Keratinocyte (primary cell): Measurements from ENCODE around the gene PPP1R13L. TPM values are rescaled to one million over a fixed set of nuclear protein-coding genes. Genes with fewer than 3 reads are reported as not detected.
"Not testable (repeated sequence)": the region's sequence is repeated elsewhere in the genome, so short reads cannot be mapped to it uniquely, and the experiment has no call there.

Experiments
- DNase-seq: peaks from one replicate; pipeline ENCODE4 v3.0.0-alpha.2; 2011; ENCODE audit warnings: low read depth, missing footprints, low spot score
- FAIRE-seq: peaks from 2 replicates; lab custom pipeline; 2011; peaks lifted over from hg19 to GRCh38; lab: Jason Lieb, UNC
- H2AFZ ChIP-seq: 2 replicates; pipeline ENCODE4 v1.6.0; 2012; ENCODE audit warnings: low read length, control low read depth, inconsistent platforms; ENCODE audit not compliant: control insufficient read depth
- H3K27ac ChIP-seq: 2 replicates; pipeline ENCODE4 v1.5.1; 2011; ENCODE audit warnings: low read length; ENCODE audit not compliant: control insufficient read depth, insufficient read depth
- H3K27me3 ChIP-seq: 3 replicates; pipeline ENCODE4 v1.6.0; 2011; ENCODE audit warnings: low read length; ENCODE audit not compliant: control insufficient read depth, insufficient read depth; ENCODE audit errors: extremely low read depth
- H3K36me3 ChIP-seq, 2 experiments: 2 replicates in 1 of 2; 3 replicates in 1 of 2; pipeline ENCODE4 v1.5.1; 2011; ENCODE audit warnings: low read length in 2 of 2, mild to moderate bottlenecking in 1 of 2; ENCODE audit not compliant: control insufficient read depth in 2 of 2, insufficient read depth in 2 of 2; ENCODE audit errors: extremely low read depth in 1 of 2
- H3K4me1 ChIP-seq: 3 replicates; pipeline ENCODE4 v1.5.1; 2011; ENCODE audit warnings: low read length; ENCODE audit not compliant: control insufficient read depth, insufficient read depth; ENCODE audit errors: extremely low read depth
- H3K4me2 ChIP-seq: 3 replicates; pipeline ENCODE4 v1.6.0; 2011; ENCODE audit warnings: low read depth, low read length; ENCODE audit not compliant: control insufficient read depth, insufficient read depth; ENCODE audit errors: extremely low read depth
- H3K4me3 ChIP-seq, 3 experiments: fragments of 200-600 bp in 1 of 3; sonication (generic) in 1 of 3; 2 replicates in 2 of 3; 3 replicates in 1 of 3; pipeline ENCODE4 v1.5.1; 2011 to 2016; ENCODE audit warnings: low read length in 3 of 3, mild to moderate bottlenecking in 3 of 3, control low read depth in 2 of 3, inconsistent platforms in 1 of 3, low read depth in 1 of 3, mixed read lengths in 1 of 3, mixed run types in 1 of 3, moderate library complexity in 1 of 3; ENCODE audit not compliant: control insufficient read depth in 2 of 3, insufficient read depth in 2 of 3; ENCODE audit errors: extremely low read depth in 1 of 3
- H3K79me2 ChIP-seq: 2 replicates; pipeline ENCODE4 v1.6.0; 2012; ENCODE audit warnings: low read length; ENCODE audit not compliant: control insufficient read depth, insufficient read depth
- H3K9ac ChIP-seq: 3 replicates; pipeline ENCODE4 v1.6.0; 2011; ENCODE audit warnings: low read length; ENCODE audit not compliant: control insufficient read depth, insufficient read depth; ENCODE audit errors: extremely low read depth
- H3K9me1 ChIP-seq: 3 replicates; pipeline ENCODE4 v1.6.0; 2011; ENCODE audit warnings: low read length; ENCODE audit not compliant: control insufficient read depth, insufficient read depth; ENCODE audit errors: extremely low read depth
- H3K9me3 ChIP-seq: 2 replicates; pipeline ENCODE4 v1.5.1; 2012; ENCODE audit warnings: low read depth, low read length; ENCODE audit not compliant: control insufficient read depth
- H4K20me1 ChIP-seq: 3 replicates; pipeline ENCODE4 v1.6.0; 2011; ENCODE audit warnings: low read length; ENCODE audit not compliant: control insufficient read depth, insufficient read depth; ENCODE audit errors: extremely low read depth
- EZH2 ChIP-seq: IDR thresholded peaks from one replicate; pipeline ENCODE4 v1.6.1; 2012; ENCODE audit warnings: inconsistent platforms, mild to moderate bottlenecking, low read length, moderate library complexity
- dilution Hi-C: fragments of 300-500 bp; cut with MboI; formaldehyde crosslinking; loops from one replicate; pipeline ENCODE4 v1.7.0; 2020; ENCODE audit warnings: low sequenced_read_pairs; ENCODE audit not compliant: extremely low pct_ligation_motif_present
- polyA plus RNA-seq, 5 experiments: library from polyadenylated mRNA; depleted of rRNA in 3 of 5; stranded (reverse) in 3 of 5; stranded (forward) in 1 of 5; unstranded in 1 of 5; fragments of >200 nt; gene quantifications; 1 replicate in 1 of 5; 2 replicates in 3 of 5; 3 replicates in 1 of 5; pipeline versions ENCODE4 v1.2.1 to v1.2.3, GENCODE V29; 2011 to 2012; ENCODE audit warnings: missing spikeins in 2 of 5, low read depth in 1 of 5, low replicate concordance in 1 of 5
- TF ChIP-seq, protein P1 (sequence below), 3 experiments: IDR thresholded peaks in 1 of 3; conservative IDR thresholded peaks in 1 of 3; optimal IDR thresholded peaks in 1 of 3; 2 replicates in 2 of 3; 3 replicates in 1 of 3; pipeline versions ENCODE3 to v1.5.1; 2011; ENCODE audit warnings: low read length in 3 of 3, mild to moderate bottlenecking in 3 of 3, moderate library complexity in 2 of 3, control low read depth in 1 of 3, inconsistent platforms in 1 of 3; ENCODE audit not compliant: insufficient read depth in 2 of 3; ENCODE audit errors: extremely low read depth in 1 of 3

Gene PPP1R13L
- polyA plus RNA-seq, 1 donor (not counting 4 experiments of a cell fraction or from before 2014, with no cell fraction given) = 31.2 TPM

DNA sequence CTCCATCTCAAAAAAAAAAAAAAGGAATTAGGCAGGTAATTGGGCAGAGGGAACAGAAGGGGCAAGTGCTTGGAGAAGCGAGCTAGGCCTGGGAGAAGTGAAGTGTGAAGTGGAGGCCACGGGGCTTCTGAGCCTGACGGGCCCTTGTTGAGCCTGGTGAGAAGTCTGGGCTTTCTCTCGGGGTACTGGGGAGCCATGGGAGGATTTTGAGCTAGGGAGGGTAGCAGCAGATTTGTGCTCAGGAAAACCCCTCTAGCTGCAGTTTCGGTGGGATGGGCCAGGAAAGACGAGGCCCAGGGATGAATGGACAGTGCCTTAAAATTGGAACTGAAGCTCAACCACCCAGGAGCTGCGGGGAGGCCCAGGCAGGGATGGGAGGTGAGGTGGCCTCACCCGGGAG, 9.6 kb upstream of the PPP1R13L start:
- dilution Hi-C loops = no loop called here
- FAIRE-seq = no peak

DNA sequence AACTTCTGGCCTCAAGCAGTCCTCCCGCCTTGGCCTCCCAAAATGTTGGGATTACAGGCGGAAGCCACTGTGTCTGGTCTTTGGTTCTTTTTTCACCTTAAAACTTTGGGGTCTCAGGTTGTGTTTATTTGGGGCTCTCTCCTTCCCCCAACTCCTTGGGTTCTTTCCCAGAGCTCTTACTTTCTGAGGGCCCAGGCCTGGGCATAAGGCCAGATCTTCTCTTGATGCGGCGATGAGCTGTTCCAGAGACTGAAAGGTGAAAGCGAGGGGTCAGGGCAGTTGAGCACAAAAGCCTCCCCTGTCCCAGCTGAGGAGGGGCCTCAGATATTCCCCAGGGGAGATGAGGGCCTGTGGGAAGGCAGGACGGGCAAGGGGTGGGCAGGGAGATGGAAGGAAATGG, 8.6 kb upstream of the PPP1R13L start:
- H3K4me1 ChIP-seq = no peaks in the 10 kb centered on the region
- no peak overlapping the region for H2AFZ ChIP-seq
- peaks cover 26% of the 10 kb centered on the region for H3K79me2 ChIP-seq
- TF ChIP-seq, protein P1, sequence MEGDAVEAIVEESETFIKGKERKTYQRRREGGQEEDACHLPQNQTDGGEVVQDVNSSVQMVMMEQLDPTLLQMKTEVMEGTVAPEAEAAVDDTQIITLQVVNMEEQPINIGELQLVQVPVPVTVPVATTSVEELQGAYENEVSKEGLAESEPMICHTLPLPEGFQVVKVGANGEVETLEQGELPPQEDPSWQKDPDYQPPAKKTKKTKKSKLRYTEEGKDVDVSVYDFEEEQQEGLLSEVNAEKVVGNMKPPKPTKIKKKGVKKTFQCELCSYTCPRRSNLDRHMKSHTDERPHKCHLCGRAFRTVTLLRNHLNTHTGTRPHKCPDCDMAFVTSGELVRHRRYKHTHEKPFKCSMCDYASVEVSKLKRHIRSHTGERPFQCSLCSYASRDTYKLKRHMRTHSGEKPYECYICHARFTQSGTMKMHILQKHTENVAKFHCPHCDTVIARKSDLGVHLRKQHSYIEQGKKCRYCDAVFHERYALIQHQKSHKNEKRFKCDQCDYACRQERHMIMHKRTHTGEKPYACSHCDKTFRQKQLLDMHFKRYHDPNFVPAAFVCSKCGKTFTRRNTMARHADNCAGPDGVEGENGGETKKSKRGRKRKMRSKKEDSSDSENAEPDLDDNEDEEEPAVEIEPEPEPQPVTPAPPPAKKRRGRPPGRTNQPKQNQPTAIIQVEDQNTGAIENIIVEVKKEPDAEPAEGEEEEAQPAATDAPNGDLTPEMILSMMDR (optimal IDR thresholded peaks at IDR 0.05 in 1 of 3, IDR thresholded peaks at IDR 0.05 in 1 of 3, conservative IDR thresholded peaks at IDR 0.05 in 1 of 3; ENCODE audit: extremely low read depth in 1 of 3, insufficient read depth in 2 of 3, low read length in 3 of 3) = no peak
- TF ChIP-seq EZH2 = no peak
- dilution Hi-C loops = no loop called here
- no peak overlapping the region for H3K9ac ChIP-seq
- no peak overlapping the region for H3K4me3 ChIP-seq
- H3K27me3 ChIP-seq = no peaks in the 10 kb centered on the region
- DNase-seq = no peak
- no peaks in the 10 kb centered on the region for H3K9me3 ChIP-seq
- no peak overlapping the region for H3K4me2 ChIP-seq
- H3K27ac ChIP-seq = no peak overlapping the region
- no peaks in the 10 kb centered on the region for H3K9me1 ChIP-seq
- FAIRE-seq = no peak
- no peaks in the 10 kb centered on the region for H4K20me1 ChIP-seq
- H3K36me3 ChIP-seq = peaks cover 28 to 42% of the 10 kb centered on the region in 2 experiments

More for the DNA sequence above, 9.6 kb upstream of the PPP1R13L start:
- TF ChIP-seq, protein P1 (optimal IDR thresholded peaks at IDR 0.05 in 1 of 3, IDR thresholded peaks at IDR 0.05 in 1 of 3, conservative IDR thresholded peaks at IDR 0.05 in 1 of 3; ENCODE audit: extremely low read depth in 1 of 3, insufficient read depth in 2 of 3, low read length in 3 of 3) = no peak
- TF ChIP-seq EZH2 = no peak
- no peak overlapping the region for H3K4me2 ChIP-seq
- no peaks in the 10 kb centered on the region for H3K9me1 ChIP-seq
- peaks cover 36 to 46% of the 10 kb centered on the region in 2 experiments for H3K36me3 ChIP-seq
- no peak overlapping the region for H3K4me3 ChIP-seq
- H3K79me2 ChIP-seq = peaks cover 32% of the 10 kb centered on the region
- no peak overlapping the region for H3K27ac ChIP-seq
- H3K9ac ChIP-seq = no peak overlapping the region
- no peaks in the 10 kb centered on the region for H3K4me1 ChIP-seq
- H3K9me3 ChIP-seq = no peaks in the 10 kb centered on the region
- H2AFZ ChIP-seq = no peak overlapping the region
- no peaks in the 10 kb centered on the region for H3K27me3 ChIP-seq
- DNase-seq = no peak
- no peaks in the 10 kb centered on the region for H4K20me1 ChIP-seq

DNA sequence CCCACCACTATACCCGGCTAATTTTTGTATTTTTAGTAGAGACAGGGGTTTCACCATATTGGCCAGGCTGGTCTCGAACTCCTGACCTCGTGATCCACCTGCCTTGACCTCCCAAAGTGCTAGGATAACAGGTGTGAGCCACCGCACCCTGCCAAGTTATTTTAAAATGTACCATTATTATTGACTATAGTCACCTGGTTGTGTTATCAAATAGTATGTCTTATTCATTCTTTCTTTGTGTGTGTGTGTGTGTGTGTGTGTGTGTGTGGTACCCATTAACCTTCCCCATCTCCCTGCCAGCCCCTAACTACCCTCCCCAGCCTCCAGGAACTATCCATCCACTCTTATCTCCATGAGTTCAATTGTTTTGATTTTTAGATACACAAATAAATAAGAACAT, 5.5 kb upstream of the PPP1R13L start:
- H3K9ac ChIP-seq, H3K4me2 ChIP-seq, DNase-seq, dilution Hi-C loops, H3K4me1 ChIP-seq, H3K27me3 ChIP-seq, H2AFZ ChIP-seq, H3K4me3 ChIP-seq, H3K9me1 ChIP-seq, FAIRE-seq, H3K9me3 ChIP-seq, H3K27ac ChIP-seq, H4K20me1 ChIP-seq: not testable (repeated sequence)
- peaks cover 30% of the 10 kb centered on the region for H3K79me2 ChIP-seq
- peaks cover 12 to 31% of the 10 kb centered on the region in 2 experiments for H3K36me3 ChIP-seq
